Sigmoid colon (tissue), 7 donors: Measurements from ENCODE around the gene RACK1. TPM values are rescaled to one million over a fixed set of nuclear protein-coding genes. Genes with fewer than 3 reads are reported as not detected.

Experiments used
- DNase-seq: peaks from one replicate; pipeline ENCODE4 v3.0.0-alpha.2; 2019
- H3K27ac ChIP-seq, 4 donors: fragments of 200-600 bp; sonication (generic); one replicate each; pipeline ENCODE4 v1.5.1; 2016 to 2019; ENCODE audit warnings: mild to moderate bottlenecking in 1 of 4
- H3K27me3 ChIP-seq, 3 donors: fragments of 200-600 bp; sonication (generic); one replicate each; pipeline ENCODE4 v1.5.1; 2019; ENCODE audit warnings: mild to moderate bottlenecking in 1 of 3
- H3K36me3 ChIP-seq, 4 donors: fragments of 200-600 bp; sonication (generic); one replicate each; pipeline ENCODE4 v1.5.1; 2016 to 2019
- H3K4me1 ChIP-seq, 4 donors: fragments of 200-600 bp; sonication (generic); one replicate each; pipeline ENCODE4 v1.5.1; 2017 to 2019
- H3K4me3 ChIP-seq, 4 donors: fragments of 200-600 bp; sonication (generic); one replicate each; pipeline ENCODE4 v1.5.1; 2017 to 2019; ENCODE audit warnings: mild to moderate bottlenecking in 2 of 4, moderate library complexity in 1 of 4
- H3K9me3 ChIP-seq, 4 donors: fragments of 200-600 bp in 3 of 4; sonication (generic) in 3 of 4; one replicate each; pipeline versions ENCODE4 v1.5.1 to v1.6.1; 2013 to 2019
- EP300 ChIP-seq, 4 donors: sonication (generic); formaldehyde crosslinking; IDR thresholded peaks; one replicate each; pipeline ENCODE4 v1.6.1; 2017; ENCODE audit warnings: antibody characterized with exemption in 4 of 4
- POLR2A ChIP-seq, 2 donors: fragments of 450-650 bp; IDR thresholded peaks; one replicate each; pipeline ENCODE4 v1.6.1; 2016; ENCODE audit warnings: antibody characterized with exemption in 2 of 2, mild to moderate bottlenecking in 2 of 2, moderate library complexity in 2 of 2
- POLR2AphosphoS5 ChIP-seq, 4 donors: sonication (generic); formaldehyde crosslinking; IDR thresholded peaks; one replicate each; pipeline ENCODE4 v1.6.1; 2017; ENCODE audit warnings: antibody characterized with exemption in 4 of 4
- WGBS, 2 donors: extraction: QIAGEN DNeasy Blood & Tissue Kit; methylation state at CpG; one replicate each; pipeline ENCODE4 v1.1.7; 2013; 5-methylcytosine and 5-hydroxymethylcytosine counted together
- intact Hi-C: fragments of 100-400 bp; cut with DNase I; formaldehyde crosslinking; loops from one replicate; pipeline ENCODE4 v1.15.1; 2023
- polyA plus RNA-seq, 3 donors: library from polyadenylated mRNA; stranded (reverse); fragments of 200-250 nt; gene quantifications; one replicate each; pipeline ENCODE4 v1.2.3, GENCODE V29; 2013
- total RNA-seq, 4 donors: library from RNA; depleted of rRNA; stranded (reverse); fragments of >200 nt; gene quantifications; one replicate each; pipeline ENCODE4 v1.1.0, GENCODE V29; 2016
- TF ChIP-seq, protein P1 (sequence below), 4 experiments: fragments of 450-650 bp in 3 of 4; fragments of 200-600 bp in 1 of 4; IDR thresholded peaks; one replicate each; pipeline ENCODE4 v1.5.1; 2016 to 2019; ENCODE audit warnings: antibody characterized with exemption in 4 of 4, mild to moderate bottlenecking in 3 of 4, moderate library complexity in 2 of 4
- donor health status: healthy with polysubstance abuse.
- donor health status: Bipolar disorder and iron deficiency.
- donor health status: healthy.

Gene RACK1
- total and polyA plus RNA-seq, 7 donors, result 1,821 to 2,943 (median 2,174) TPM

DNA sequence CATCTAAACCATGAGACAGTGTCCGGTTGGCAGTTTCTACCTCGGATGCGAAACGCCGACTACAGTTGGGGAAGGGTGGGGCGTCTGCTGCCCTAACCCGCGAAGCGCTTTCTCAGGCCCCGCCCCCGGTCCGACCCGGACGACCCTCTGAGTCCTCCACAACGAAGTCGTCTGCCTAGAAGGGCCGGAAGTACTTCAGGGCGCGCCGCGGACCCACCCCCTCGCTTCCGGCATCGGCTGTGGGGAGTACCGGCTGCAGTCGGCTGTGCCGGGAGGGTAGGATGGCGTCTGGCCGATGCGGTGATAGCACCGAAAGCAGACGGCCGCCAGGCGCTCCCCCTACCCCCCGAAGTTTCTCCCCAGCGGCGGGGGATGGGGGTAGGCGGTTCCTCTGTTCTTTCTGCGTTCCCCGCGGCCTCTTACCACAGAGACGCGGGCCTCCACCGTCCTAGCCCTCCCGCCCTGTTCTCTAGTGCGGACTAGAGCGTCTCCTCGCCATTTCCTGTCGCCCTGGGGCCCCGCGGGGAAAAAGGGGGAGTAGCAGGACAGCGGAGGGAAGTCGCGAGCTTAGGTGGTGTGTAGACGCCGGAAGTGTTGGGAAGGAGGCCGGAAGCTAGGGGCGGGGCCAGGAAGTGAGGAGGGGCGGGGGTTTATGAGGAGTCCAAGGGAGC lies 20.5 kb downstream of the RACK1 start, which contains the start of gene TRIM41:
TSS of gene TRIM41 (plus strand) at position 224 of the 671 bp plus-strand sequence. CDS start 719 bp downstream, outside the sequence.
- Histone ChIP-seq H3K4me1 (peaks cover 4 to 33% (median 21%) of the 10 kb centered on the region in 4 donors), H3K9me3 (no peaks in the 10 kb centered on the region), H3K27me3 (no peaks in the 10 kb centered on the region), H3K4me3 (peak within 1 kb of the TSS; percentile 61 to 80 (median 70)), H3K36me3 (peaks cover 0 to 10% (median 0%) of the 10 kb centered on the region in 4 donors), H3K27ac (peak within 1 kb of the TSS; percentile 96 to 98 (median 96))
- intact Hi-C loops, result loop anchor here (1.0 kb wide), 2 partner anchors 20 to 38 kb away; partner anchors contain the start of genes RACK1 and TRIM52
- 0% methylated on average over 59 of the region's 59 CpGs for WGBS, 2 donors
- peak; percentile 100 for DNase-seq
- peak; percentile 91 to 95 for TF ChIP-seq POLR2A (IDR thresholded peaks at IDR 0.05)
- TF ChIP-seq POLR2AphosphoS5 (IDR thresholded peaks at IDR 0.05), result peak; percentile 83 to 98 (median 92)
- TF ChIP-seq, protein P1, sequence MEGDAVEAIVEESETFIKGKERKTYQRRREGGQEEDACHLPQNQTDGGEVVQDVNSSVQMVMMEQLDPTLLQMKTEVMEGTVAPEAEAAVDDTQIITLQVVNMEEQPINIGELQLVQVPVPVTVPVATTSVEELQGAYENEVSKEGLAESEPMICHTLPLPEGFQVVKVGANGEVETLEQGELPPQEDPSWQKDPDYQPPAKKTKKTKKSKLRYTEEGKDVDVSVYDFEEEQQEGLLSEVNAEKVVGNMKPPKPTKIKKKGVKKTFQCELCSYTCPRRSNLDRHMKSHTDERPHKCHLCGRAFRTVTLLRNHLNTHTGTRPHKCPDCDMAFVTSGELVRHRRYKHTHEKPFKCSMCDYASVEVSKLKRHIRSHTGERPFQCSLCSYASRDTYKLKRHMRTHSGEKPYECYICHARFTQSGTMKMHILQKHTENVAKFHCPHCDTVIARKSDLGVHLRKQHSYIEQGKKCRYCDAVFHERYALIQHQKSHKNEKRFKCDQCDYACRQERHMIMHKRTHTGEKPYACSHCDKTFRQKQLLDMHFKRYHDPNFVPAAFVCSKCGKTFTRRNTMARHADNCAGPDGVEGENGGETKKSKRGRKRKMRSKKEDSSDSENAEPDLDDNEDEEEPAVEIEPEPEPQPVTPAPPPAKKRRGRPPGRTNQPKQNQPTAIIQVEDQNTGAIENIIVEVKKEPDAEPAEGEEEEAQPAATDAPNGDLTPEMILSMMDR (IDR thresholded peaks at IDR 0.05), result no peak
- peak in 2 of 4 donors; percentile 12 to 22 for TF ChIP-seq EP300 (IDR thresholded peaks at IDR 0.05)

DNA sequence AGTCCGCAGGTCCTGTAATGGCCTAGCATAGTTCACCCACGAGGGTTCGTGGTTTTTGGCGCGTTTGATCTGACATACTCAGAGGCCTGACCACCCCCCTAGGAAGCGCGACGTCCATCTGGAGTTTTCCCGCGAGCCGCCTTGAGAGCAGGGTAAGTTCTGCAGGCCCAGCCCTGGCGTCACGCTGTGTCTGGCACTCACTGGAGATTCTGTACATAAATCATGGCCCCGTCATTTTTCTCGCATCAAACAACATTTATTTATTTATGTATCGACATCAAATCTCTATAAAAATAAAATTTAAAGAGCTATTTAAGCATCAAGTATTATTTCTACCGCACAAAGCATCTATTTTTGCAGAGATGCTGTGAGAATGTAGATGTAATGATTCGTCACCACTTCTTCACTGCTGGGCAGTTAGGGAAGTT lies 21.1 kb downstream of the RACK1 start:
- Histone ChIP-seq H3K36me3 (peaks cover 0 to 8% (median 0%) of the 10 kb centered on the region in 4 donors), H3K9me3 (no peaks in the 10 kb centered on the region), H3K4me3 (peak overlapping the region; percentile 61 to 80 (median 70)), H3K27me3 (no peaks in the 10 kb centered on the region), H3K27ac (peak overlapping the region; percentile 96 to 98 (median 96)), H3K4me1 (peaks cover 4 to 37% (median 25%) of the 10 kb centered on the region in 4 donors)
- WGBS, 2 donors, result 0% methylated on average over 18 of the region's 18 CpGs
- no peak for DNase-seq
- TF ChIP-seq POLR2AphosphoS5 (IDR thresholded peaks at IDR 0.05), result no peak
- TF ChIP-seq, protein P1 (IDR thresholded peaks at IDR 0.05), result peak in 3 of 4 experiments; percentile 12 to 47 (median 20)
- no peak for TF ChIP-seq EP300 (IDR thresholded peaks at IDR 0.05)
- intact Hi-C loops, result loop anchor here (1.0 kb wide), 3 partner anchors 21 to 39 kb away; partner anchors contain the start of genes RACK1 and TRIM52

- 6% methylated on average over 50 of the region's 50 CpGs for whole genome bisulfite sequencing, 2 donors
- H3K4me1 ChIP-seq, result peaks cover 4 to 44% (median 32%) of the 10 kb centered on the region in 4 donors
- DNase-seq, result peak; percentile 97
- peak overlapping the region; percentile 96 to 98 (median 96) for H3K27ac ChIP-seq
- peak overlapping the region; percentile 61 to 80 (median 70) for H3K4me3 ChIP-seq
- intact Hi-C loops, result loop anchor here (1.0 kb wide), 1 partner anchor 31 kb away; no protein-coding TSS in a partner anchor
- peaks cover 0 to 3% (median 0%) of the 10 kb centered on the region in 4 donors for H3K36me3 ChIP-seq
- H3K9me3 ChIP-seq, result no peaks in the 10 kb centered on the region
- H3K27me3 ChIP-seq, result no peaks in the 10 kb centered on the region
- TF ChIP-seq, protein P1 (IDR thresholded peaks at IDR 0.05), result no peak
- peak; percentile 33 to 72 (median 56) for TF ChIP-seq POLR2AphosphoS5 (IDR thresholded peaks at IDR 0.05)
These were observed 21.7 kb downstream of the RACK1 start for GRCh38 chr5:181221792-181222629.

GRCh38 chr5:181221105-181221791 lies 22.5 kb downstream of the RACK1 start:
- Histone ChIP-seq H3K9me3 (no peaks in the 10 kb centered on the region), H3K27me3 (no peaks in the 10 kb centered on the region), H3K36me3 (no peaks in the 10 kb centered on the region), H3K27ac (peak overlapping the region; percentile 96 to 98 (median 96)), H3K4me3 (no peak overlapping the region), H3K4me1 (peaks cover 4 to 51% (median 39%) of the 10 kb centered on the region in 4 donors)
- intact Hi-C loops, result no loop called here
- DNase-seq, result no peak
- TF ChIP-seq, protein P1 (IDR thresholded peaks at IDR 0.05), result no peak
- TF ChIP-seq EP300 (IDR thresholded peaks at IDR 0.05) (no peak), POLR2AphosphoS5 (IDR thresholded peaks at IDR 0.05) (no peak), POLR2A (IDR thresholded peaks at IDR 0.05) (no peak)
- WGBS, 2 donors, result 52 to 80% methylated on average over 27 of the region's 27 CpGs
